GM18499 (cell line): ENCODE measurements around the gene IGF1R.
"Not testable (repeated sequence)": the region's sequence is repeated elsewhere in the genome, so short reads cannot be mapped to it uniquely, and the experiment has no call there.

Source experiments
- ATAC-seq: cut with Tn5 transposase; IDR thresholded peaks from one replicate; pipeline ENCODE4 v1.9.1; 2021; ENCODE audit warnings: moderate number of reproducible peaks; ENCODE audit not compliant: insufficient read depth, unreplicated experiment

The IGF1R gene

DNA sequence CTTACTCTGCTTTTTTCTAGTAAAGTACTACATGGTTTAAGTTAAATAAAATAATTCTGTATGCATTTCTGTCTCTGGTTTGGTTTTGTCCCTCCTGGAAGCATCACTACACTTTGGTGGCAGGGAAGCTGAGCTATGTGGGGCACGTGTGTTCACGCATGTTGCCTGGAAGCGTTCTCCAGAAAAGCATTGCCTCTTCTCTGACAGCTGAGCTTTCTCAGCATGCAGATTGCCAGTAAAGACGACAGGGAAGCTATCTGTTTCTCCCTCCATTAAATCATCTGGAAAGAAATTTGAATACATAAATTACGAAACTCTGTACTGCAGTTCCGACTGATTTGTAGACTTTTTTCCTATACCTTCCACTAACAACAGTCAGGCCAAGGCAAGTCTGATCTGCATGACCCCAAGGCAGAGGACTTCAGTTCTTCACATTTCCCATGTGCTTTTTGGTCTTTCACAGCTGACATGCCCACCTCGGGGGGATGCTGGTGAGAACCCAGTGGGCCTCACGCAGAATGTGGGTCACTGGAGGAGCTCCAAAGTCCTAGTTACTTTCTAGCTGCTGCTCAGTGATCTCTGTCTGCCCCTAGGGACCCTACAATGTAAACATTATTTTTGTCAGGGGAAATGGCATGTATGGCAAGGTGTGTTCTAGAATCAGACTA, 316.3 kb downstream of the IGF1R start:
- no peak for ATAC-seq

DNA sequence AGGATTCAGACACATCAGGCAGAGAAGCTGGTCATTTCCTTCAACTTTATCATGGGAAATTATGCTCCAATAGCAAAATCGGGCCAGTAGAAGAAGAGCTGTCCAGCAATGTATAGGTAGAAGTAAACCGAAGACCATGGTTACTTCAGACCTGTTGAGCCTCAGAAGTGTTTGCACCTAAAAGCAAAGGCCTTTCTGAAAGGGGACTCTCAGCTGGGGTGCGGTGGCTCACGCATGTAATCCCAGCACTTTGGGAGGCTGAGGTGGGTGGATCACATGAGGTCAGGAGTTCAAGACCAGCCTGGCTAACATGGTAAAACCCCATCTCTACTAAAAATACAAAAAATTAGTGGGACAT, 316.8 kb downstream of the IGF1R start:
- not testable (repeated sequence) for ATAC-seq

- ATAC-seq, result no peak
These were observed 317.3 kb downstream of the IGF1R start for GRCh38 chr15:98965597-98965996.

GRCh38 chr15:98966091-98966787, 317.9 kb downstream of the IGF1R start:
- ATAC-seq, result no peak

GRCh38 chr15:98967096-98967495, 318.8 kb downstream of the IGF1R start:
- no peak for ATAC-seq

- no peak for ATAC-seq
These were observed 319.6 kb downstream of the IGF1R start for GRCh38 chr15:98967916-98968315.

- no peak for ATAC-seq
These were observed 320.2 kb downstream of the IGF1R start for GRCh38 chr15:98968576-98968975.

- ATAC-seq, result no peak
These were observed 320.9 kb downstream of the IGF1R start for GRCh38 chr15:98969126-98969735.

GRCh38 chr15:98970799-98971198, 322.5 kb downstream of the IGF1R start:
- ATAC-seq, result no peak

- ATAC-seq, result no peak
These were observed 328.2 kb downstream of the IGF1R start for GRCh38 chr15:98976500-98976899.

DNA sequence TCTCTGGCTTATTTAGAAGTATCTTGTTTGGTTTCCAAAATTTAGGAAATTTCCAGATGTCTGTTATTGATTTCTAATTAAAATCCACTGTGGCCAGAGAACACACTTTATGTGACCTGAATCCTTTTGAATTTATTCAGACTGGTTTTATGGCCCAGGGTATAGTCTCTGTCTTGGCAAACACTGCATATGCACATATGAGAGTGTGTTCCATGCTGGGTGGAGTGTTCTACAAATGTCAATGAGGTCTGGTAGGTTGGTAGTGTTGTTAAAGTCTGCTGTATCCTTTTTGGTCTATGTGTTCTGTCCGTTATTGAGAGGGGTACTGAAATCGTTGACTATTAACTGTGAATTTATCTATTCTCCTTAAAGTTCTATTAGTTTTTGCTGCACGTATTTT, 329.1 kb downstream of the IGF1R start:
- no peak for ATAC-seq

DNA sequence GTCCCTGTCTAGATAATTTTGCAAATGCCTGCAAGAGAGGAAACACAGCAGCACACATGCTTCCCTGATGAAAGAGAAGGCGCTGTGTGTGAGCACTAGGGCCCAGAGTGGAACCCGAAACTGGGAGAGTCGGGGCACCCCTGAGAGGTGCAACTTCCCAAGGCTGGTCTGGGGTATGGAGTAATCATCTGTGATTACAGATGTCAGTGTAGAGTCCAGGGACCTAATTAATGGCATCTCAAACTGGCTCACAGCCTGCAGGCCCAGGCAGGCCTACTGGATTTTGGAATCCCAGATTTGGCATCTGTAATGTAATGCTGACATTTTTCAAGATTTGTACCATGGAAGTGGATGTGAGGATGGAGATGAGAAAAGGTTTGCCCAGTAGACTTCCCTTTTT, 329.8 kb downstream of the IGF1R start:
- no peak for ATAC-seq

DNA sequence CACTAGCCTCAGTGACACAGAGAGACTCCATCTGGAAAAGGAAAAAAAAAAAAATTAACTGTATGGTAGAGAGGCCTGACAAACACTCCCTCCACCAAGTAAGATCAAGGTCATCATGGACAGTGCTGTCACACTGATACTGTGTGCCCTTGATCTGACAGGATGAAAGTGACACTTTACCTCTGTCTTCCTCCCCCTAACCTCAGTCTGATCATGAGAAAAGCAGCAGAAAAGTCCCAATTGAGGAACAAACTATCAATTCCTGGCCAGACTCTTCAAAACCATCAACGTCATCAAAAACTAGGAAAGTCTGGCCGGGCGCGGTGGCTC, 332.5 kb downstream of the IGF1R start:
- no peak for ATAC-seq

GRCh38 chr15:98981851-98982722, 333.7 kb downstream of the IGF1R start:
- ATAC-seq, result peak; percentile 55

DNA sequence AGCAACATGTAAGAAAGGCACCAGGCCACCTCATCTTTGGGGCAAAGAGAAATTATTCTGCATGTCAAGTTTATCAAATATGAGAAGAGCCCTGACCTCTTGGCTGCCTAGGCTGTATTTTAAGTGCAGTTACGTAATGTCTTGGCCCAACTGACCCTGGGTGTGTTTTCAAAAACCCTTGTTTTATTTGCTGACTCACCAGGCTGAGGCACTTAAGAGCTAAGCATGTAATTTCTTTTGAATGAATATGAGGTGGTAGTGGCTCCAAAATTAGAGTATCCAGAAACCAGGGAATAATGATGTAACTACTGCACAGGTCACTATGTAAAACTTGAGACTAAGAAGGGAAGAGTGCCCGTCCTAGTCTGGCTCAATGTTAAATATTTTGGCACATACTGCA, 335.0 kb downstream of the IGF1R start:
- no peak for ATAC-seq

GRCh38 chr15:98986281-98986680, 337.9 kb downstream of the IGF1R start:
- ATAC-seq, result no peak

- no peak for ATAC-seq
These were observed 346.6 kb downstream of the IGF1R start for GRCh38 chr15:98994892-98995291.

DNA sequence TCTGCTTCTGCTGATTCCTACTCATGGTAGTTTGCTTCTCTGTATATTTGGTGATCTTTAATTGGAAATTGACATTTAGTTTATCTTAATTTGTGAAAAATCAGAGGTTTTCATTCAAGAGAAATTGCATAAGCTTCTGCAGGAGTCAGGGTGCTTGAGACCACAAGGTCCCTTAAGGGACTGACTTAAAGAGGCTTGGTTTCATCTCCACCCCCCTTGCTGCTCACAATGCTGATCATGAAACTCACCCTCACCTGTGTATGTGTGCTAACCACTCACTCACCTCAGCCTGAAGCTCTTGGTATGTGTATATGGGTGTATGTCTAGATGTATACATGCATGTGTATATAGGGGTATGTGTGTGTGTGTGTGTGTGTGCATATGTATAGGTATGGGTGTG, 347.8 kb downstream of the IGF1R start:
- peak; percentile 81 for ATAC-seq

DNA sequence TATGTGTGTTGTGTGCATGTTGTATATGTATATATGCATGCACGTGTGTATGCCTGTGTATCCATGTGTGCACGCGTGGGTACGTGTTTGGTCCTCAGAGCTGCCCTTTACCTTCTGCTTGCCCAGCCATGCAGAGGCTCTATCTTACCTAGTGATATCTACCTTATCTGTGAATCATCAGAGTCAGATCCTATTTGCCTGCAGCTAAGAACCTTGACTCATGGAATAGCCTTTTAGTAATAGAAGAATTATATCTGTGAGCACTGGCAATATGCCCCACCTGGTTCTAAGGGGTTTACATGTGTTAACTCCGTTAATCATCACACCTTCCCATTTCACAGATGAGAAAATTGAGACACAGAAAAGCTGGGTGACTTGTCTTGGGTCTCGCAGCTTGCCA, 348.3 kb downstream of the IGF1R start:
- no peak for ATAC-seq

GRCh38 chr15:98997312-98997711, 349.0 kb downstream of the IGF1R start:
- no peak for ATAC-seq

DNA sequence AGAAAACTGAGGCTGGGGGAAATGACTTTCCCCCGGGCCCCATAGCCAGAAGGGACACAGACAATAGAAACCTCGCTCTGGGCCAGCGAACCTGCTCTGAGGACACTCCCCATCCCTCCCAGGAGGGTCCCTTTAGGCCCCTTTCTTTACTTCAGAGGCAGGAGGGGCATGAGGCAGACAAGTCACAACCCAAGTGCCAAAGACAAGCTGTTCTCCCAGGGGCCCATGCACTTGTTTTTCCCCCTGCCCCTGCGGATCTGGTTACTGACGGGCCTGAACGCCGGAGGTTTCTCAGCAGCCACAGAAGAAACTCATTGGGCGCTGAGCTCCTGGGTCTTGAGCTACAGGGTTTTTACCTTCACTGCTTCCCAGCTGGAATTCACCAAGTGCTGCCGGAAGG, 349.4 kb downstream of the IGF1R start:
- no peak for ATAC-seq
